ENCODE results near the gene VPS35. TPM values are rescaled to one million over a fixed set of nuclear protein-coding genes. Genes with fewer than 3 reads are reported as not detected.
A peak's percentile ranks its signal among the peaks of the same experiment; 100 is the strongest.

Gene VPS35
- total RNA-seq, 1 experiment from 2014 or later: 70.4 TPM

GRCh38 chr16:46711106-46712058, 22.4 kb upstream of the VPS35 start:
- Histone ChIP-seq H3K79me2 (ENCODE audit: insufficient read depth, low read length) (no peaks in the 10 kb centered on the region), H4K91ac (ENCODE audit: insufficient read length, low read depth, low read length) (no peak overlapping the region), H3K56ac (ENCODE audit: insufficient read length, low read depth, low read length) (no peak overlapping the region), H2BK20ac (ENCODE audit: low read depth, low read length, poor library complexity, severe bottlenecking) (no peak overlapping the region), H2AK5ac (ENCODE audit: insufficient read length, low read length) (no peak overlapping the region), H4K8ac (replicated peaks; ENCODE audit: insufficient read length, low read depth, low read length) (no peak overlapping the region), H2AFZ (ENCODE audit: low read length) (no peak overlapping the region), H3K9ac (ENCODE audit: extremely low read depth, insufficient read length, low read length) (no peak overlapping the region), H2BK12ac (ENCODE audit: insufficient read length, low read depth, low read length) (no peak overlapping the region), H3T11ph (ENCODE audit: low read length) (no peak overlapping the region), H2BK15ac (ENCODE audit: low read depth, low read length) (no peak overlapping the region), H3K4me1 (ENCODE audit: insufficient read depth, low read length) (no peaks in the 10 kb centered on the region), H3K18ac (ENCODE audit: insufficient read length, low read depth, low read length) (no peak overlapping the region), H3K4me2 (ENCODE audit: insufficient read depth, insufficient read length, low read length) (no peak overlapping the region), H3K27ac (ENCODE audit: insufficient read length, low read depth, low read length) (no peak overlapping the region), H3K4ac (ENCODE audit: low read depth, low read length) (no peak overlapping the region), H2BK5ac (ENCODE audit: insufficient read length, low read length) (no peak overlapping the region), H2BK120ac (ENCODE audit: low read depth, low read length, poor library complexity, severe bottlenecking) (no peak overlapping the region), H3K23ac (ENCODE audit: insufficient read length, low read depth, low read length) (no peak overlapping the region), H3K9me3 (ENCODE audit: control insufficient read depth, low read depth, low read length) (no peaks in the 10 kb centered on the region), H3K27me3 (ENCODE audit: insufficient read depth, low read length) (no peaks in the 10 kb centered on the region), H4K5ac (ENCODE audit: insufficient read length, low read depth, low read length) (no peak overlapping the region), H3K14ac (ENCODE audit: insufficient read depth, low read length) (no peak overlapping the region), H3K79me1 (ENCODE audit: insufficient read depth, low read depth, low read length, poor library complexity, severe bottlenecking) (no peaks in the 10 kb centered on the region), H3K23me2 (ENCODE audit: insufficient read length, low read depth, low read length, poor library complexity, severe bottlenecking) (no peaks in the 10 kb centered on the region), H4K20me1 (ENCODE audit: control insufficient read depth, insufficient read depth, insufficient read length) (no peaks in the 10 kb centered on the region)
- Mint-ChIP-seq H3K27ac (peak overlapping the region in 1 of 3 experiments; percentile 53; a peak in 1 of 7 replicates), H3K9me3 (no peaks in the 10 kb centered on the region), H3K4me3 (no peak overlapping the region), H3K27me3 (ENCODE audit: low read depth) (no peaks in the 10 kb centered on the region), H3K36me3 (ENCODE audit: insufficient read depth in 1 of 3, low read depth in 3 of 3) (no peaks in the 10 kb centered on the region; a peak in 1 of 7 replicates), H3K4me1 (no peaks in the 10 kb centered on the region)
- DNase-seq: no peak
- WGBS (ENCODE audit: extremely low coverage, insufficient read length, low lambda C conversion rate): no CpG with 5 or more reads among the region's 10 CpGs
- no peak for TF ChIP-seq CTCF (conservative IDR thresholded peaks at IDR 0.05)
